ENCODE measurements around the gene PRR13.
"Not testable (repeated sequence)": the region's sequence is repeated elsewhere in the genome, so short reads cannot be mapped to it uniquely, and the experiment has no call there.

DNA sequence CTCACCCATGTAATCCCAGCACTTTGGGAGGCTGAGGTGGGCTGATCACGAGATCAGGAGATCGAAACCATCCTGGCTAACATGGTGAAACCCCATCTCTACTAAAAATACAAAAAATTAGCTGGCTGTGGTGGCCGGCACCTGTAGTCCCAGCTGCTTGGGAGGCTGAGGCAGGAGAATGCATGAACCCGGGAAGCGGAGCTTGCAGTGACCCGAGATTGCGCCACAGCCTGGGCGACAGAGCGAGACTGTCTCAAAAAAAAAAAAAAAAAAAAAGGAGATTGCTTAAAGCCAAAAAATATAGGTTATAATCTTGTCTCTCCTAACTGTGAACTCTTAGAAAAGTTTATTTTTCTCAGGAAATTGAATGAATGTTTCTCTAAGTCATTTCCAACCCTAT lies 6.2 kb upstream of the PRR13 start:
- TF ChIP-seq YY1 (IDR thresholded peaks at IDR 0.05; ENCODE audit: insufficient read depth, insufficient read length); ZNF274 (IDR thresholded peaks at IDR 0.05; ENCODE audit: low read depth, low read length): not testable (repeated sequence)
